ENCODE measurements around the gene HIF1A.

GRCh38 chr14:61675291-61675690, 20.0 kb upstream of the HIF1A start:
- no peak for TF ChIP-seq CTCF (IDR thresholded peaks at IDR 0.05; ENCODE audit: borderline replicate concordance, extremely low read depth, low read length, poor library complexity, severe bottlenecking)
- no peak for TF ChIP-seq EZH2 (IDR thresholded peaks at IDR 0.05; ENCODE audit: borderline replicate concordance, low read depth, low read length, severe bottlenecking)
